ENCODE measurements around the gene PSMD14.

DNA sequence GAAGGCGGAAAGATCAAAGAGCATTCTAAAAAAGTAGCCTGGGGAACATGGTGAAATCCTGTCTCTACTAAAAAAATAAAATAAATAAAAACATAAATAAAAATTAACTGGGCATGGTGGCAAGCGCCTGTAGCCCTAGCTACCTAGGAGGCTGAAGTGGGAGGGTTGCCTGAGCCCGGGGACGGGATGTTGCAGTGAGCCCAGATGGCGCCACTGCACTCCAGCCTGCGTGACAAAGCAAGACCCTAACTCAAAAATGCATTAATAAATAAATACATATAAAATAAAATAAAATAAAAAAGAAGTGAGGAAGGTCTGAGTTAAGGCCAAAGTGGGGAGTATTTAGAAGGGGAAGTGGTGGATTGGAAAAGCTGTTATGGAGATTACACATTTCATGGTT lies 1.3 kb upstream of the PSMD14 start:
- TF ChIP-seq SIN3A (IDR thresholded peaks at IDR 0.05; ENCODE audit: borderline replicate concordance, insufficient read depth, low read length) (no peak), TAF1 (IDR thresholded peaks at IDR 0.05; ENCODE audit: borderline replicate concordance, insufficient read depth, low read length) (no peak), POLR2AphosphoS5 (IDR thresholded peaks at IDR 0.05; ENCODE audit: low read depth, low read length) (no peak)

All from PFSK-1 (cell line).